Skeletal muscle cell (primary cell): ENCODE data around the gene NID2.
A peak's percentile ranks its signal among the peaks of the same experiment; 100 is the strongest.

Experiments
- DNase-seq: peaks from one replicate; pipeline ENCODE4 v3.0.0-alpha.2; 2010; ENCODE audit warnings: low read depth
- H3K4me3 ChIP-seq: 2 replicates; pipeline ENCODE4 v1.5.1; 2011; ENCODE audit warnings: low read depth, mild to moderate bottlenecking, control low read depth, low read length, moderate library complexity

NID2 gene, protein sequence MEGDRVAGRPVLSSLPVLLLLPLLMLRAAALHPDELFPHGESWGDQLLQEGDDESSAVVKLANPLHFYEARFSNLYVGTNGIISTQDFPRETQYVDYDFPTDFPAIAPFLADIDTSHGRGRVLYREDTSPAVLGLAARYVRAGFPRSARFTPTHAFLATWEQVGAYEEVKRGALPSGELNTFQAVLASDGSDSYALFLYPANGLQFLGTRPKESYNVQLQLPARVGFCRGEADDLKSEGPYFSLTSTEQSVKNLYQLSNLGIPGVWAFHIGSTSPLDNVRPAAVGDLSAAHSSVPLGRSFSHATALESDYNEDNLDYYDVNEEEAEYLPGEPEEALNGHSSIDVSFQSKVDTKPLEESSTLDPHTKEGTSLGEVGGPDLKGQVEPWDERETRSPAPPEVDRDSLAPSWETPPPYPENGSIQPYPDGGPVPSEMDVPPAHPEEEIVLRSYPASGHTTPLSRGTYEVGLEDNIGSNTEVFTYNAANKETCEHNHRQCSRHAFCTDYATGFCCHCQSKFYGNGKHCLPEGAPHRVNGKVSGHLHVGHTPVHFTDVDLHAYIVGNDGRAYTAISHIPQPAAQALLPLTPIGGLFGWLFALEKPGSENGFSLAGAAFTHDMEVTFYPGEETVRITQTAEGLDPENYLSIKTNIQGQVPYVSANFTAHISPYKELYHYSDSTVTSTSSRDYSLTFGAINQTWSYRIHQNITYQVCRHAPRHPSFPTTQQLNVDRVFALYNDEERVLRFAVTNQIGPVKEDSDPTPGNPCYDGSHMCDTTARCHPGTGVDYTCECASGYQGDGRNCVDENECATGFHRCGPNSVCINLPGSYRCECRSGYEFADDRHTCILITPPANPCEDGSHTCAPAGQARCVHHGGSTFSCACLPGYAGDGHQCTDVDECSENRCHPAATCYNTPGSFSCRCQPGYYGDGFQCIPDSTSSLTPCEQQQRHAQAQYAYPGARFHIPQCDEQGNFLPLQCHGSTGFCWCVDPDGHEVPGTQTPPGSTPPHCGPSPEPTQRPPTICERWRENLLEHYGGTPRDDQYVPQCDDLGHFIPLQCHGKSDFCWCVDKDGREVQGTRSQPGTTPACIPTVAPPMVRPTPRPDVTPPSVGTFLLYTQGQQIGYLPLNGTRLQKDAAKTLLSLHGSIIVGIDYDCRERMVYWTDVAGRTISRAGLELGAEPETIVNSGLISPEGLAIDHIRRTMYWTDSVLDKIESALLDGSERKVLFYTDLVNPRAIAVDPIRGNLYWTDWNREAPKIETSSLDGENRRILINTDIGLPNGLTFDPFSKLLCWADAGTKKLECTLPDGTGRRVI (N-terminal part only)

DNA sequence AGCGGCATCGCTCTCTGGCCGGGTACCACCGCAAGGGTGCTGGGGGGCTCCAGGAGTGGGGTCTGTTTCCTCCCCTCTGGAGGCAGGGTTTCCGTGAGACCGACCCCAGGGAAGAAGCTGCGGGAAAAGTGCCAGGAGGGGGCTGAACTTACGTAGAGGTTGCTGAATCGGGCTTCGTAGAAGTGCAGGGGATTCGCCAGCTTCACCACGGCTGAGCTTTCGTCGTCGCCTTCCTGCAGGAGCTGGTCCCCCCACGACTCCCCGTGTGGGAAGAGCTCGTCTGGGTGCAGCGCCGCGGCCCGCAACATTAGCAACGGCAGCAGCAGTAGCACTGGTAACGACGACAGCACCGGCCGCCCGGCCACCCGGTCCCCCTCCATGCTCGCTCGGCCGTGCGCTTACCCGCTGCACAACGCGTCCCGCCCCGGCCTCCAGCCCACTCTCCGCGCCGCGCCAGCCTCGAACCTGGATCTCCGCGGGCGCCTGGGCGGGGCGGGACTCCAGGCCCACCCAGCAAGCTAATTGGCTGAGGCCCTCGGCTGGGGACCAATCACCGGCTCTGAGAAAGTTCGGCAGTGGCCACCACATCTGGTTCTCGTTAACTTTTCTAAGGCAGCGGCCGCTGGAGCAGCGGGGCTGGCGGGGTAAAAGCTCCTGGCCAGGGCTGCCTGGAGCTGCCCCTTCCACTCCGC is at the start of gene NID2:
NID2 (minus strand) TSS at position 445 of the 692 bp plus-strand sequence; CDS start at position 380, 65 bp downstream.
- peak within 1 kb of the TSS; percentile 86 for H3K4me3 ChIP-seq
- DNase-seq: peak; percentile 79

DNA sequence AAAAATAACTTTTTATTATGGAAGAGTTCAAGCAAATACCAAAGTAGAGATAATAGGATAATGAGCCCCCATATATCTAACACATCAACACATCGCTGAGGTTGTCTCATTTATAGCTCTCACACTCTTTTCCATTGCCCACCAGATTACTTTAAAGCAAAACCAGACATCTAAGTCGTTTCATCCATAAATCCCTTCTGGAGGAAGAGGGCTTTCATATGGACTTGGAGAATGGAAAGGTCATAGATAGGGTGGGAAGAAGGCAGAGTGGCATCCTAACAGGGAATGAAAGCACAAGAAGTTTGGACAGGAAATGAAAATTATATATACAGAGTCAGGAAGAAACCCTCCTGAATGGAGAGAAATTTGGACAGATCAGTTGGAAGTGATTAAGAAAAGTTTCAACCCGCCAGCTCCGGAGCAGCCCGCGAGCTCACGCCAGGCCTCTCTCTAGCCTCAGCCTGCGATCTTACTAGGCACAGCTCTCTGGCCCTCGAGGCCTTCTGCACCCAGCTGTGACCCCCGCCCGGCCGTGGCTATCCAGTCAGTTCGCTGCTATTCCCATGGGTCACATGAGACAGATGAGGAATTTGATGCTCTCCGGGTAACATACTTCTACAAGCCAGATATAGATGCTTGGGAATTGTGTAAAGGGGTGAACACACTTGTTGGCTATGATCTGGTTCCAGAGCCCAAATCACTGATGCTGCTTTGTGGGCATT is 48.4 kb upstream of the NID2 start:
- peak; percentile 39 for DNase-seq
- H3K4me3 ChIP-seq: no peak overlapping the region

DNA sequence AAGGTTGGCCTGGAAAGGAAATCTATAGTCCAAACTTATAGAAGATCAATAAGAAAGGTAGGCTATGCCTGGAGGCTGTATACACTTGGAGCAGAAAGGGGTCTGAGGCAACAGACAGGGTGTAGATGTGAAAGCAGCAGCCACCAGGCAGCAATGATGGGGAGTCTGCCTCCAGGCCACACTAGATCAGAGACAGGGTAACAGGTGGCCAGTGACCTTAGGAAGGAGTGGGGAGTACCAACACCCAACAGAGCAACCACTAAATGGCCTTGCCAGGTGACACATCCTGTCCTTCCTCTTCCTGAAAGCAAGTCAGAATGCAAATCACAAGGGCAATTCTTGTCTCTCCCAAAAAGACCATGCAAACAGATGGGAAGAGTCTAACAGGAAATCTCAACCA is 46.4 kb upstream of the NID2 start:
- DNase-seq: no peak
- H3K4me3 ChIP-seq: no peak overlapping the region

DNA sequence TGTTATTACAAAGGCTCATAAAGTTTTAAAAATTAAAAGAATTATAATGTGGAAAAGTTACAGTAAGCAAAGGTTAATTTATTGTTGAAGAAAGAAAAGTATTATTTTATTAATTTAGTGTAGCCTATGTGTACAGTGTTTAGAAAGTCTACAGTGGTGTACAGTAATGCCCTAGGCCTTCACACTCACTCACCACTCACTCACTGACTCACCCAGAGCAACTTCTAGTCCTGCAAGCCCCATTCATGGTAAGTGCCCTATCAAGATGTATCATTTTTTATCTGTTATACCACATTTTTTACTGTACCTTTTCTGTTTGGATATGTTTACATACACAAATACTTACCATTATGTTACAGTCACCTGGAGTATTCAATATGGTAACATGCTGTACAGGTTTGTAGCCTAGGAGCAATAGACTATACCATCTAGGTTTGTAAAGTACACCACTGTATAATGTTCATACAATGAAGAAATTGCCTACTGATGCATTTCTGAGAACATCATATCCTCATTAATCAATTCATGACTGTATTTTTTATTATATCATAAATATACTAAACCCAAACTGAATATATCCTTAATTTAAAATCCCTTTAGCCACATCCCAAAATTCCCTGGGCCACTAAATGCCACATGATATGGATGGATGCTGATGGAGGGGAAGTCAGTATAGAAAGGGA is 43.6 kb upstream of the NID2 start:
- DNase-seq: no peak
- no peak overlapping the region for H3K4me3 ChIP-seq

DNA sequence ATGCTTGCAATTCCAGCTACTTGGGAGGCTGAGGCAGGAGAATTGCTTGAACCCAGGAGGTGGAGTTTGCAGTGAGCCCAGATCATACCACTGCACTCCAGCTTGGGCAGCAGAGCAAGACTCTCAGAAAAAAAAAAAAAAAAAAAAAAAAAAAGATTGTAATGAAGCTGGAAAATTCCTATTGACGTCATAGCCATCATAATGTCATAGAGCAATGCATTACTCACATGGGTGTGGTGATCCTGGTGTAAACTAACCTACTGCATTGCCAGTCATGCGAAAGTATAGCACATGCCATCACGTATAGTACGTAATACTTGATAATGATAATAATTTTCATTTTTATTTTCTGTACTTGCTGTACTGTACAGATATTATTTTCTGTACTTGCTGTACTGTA is 42.7 kb upstream of the NID2 start:
- no peak overlapping the region for H3K4me3 ChIP-seq
- no peak for DNase-seq

DNA sequence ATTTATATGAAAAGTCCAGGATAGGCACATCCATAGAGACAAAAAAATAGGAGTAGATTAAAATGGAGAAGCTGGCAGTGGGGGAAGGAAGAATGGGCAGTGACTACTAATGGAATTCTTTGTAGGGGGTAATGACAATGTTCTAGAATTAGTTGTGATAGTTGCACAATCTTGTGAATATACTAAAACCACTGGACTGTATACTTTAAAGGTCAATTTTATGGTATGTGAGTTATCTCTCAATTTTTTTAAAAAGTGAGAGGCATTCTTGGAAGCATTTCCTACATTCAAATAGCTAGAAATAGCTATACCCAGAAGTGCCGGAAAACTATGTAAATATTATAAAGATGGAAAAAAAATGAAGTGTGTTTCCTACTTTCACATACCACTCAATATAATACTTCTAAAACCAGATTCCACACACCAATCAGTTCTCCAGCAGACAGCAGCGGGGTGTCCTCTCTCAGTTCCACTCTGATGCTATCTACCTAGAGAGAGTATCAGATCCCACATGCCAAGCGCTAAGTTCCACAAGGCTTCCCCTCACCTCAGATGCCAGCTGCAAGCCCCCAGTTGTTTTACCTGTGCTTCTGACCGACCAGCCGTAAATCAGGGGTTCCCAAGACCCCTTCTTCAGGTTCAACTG is 41.7 kb upstream of the NID2 start:
- DNase-seq: peak; percentile 61
- no peak overlapping the region for H3K4me3 ChIP-seq

DNA sequence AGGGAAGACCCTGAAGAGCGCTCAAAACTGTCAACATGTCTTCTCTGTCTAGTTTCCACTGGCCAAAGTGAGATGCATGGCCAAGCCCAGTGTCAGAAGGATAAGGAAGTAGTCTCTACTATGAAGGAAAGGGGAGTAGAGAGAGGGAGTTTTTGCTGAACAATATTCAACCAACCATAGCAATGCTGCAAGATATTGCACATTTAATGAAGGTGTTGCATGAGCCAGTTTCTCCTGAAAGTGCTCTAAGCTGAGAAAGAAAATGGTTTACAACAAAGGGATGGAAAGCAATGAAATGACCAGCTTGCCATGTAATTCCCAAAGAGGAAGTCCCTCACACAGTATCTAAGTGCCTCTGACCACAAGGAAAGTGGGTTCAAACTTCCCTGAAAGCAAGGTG is 40.0 kb upstream of the NID2 start:
- DNase-seq: no peak

DNA sequence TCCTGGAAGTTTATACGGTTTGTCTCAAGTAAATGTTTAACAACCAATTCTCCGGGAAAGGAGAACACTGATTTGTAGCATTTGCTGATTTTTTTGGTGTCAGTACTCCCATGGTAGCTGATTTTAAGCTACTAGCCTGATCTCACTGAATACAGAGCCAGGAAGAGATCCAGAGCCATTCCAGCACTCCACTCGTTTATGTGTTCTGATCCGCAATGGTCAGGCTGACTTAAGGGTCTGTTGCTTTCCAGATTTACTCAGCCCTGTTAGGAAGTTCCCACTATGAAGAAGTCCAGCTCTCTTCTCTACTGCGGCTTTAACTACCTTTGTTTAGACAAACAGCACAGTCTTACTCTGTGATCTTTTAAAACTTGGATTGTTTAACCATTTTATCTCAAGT is 38.0 kb upstream of the NID2 start:
- no peak for DNase-seq
- no peak overlapping the region for H3K4me3 ChIP-seq

More for the DNA sequence above, 40.0 kb upstream of the NID2 start:
- no peak overlapping the region for H3K4me3 ChIP-seq

DNA sequence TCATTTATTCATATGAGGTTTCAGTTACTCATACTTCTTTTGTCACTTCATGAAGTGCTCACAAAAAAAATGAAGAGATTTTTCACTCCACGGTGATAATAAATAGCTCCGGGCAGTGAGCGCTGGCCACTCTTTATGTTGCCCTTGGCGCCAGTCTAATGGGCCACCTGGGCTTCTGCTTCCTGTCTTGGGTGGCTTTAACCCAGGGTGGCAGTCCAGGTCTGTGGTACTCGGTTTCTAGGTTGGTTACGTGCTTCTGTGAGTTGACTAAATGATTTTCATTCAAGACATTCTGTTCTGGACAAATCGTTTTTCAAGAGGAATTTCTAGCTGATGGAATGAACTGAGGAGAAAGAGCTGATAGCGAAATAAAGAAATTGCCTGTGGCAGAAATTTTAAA is 34.6 kb upstream of the NID2 start:
- H3K4me3 ChIP-seq: no peak overlapping the region
- DNase-seq: no peak

DNA sequence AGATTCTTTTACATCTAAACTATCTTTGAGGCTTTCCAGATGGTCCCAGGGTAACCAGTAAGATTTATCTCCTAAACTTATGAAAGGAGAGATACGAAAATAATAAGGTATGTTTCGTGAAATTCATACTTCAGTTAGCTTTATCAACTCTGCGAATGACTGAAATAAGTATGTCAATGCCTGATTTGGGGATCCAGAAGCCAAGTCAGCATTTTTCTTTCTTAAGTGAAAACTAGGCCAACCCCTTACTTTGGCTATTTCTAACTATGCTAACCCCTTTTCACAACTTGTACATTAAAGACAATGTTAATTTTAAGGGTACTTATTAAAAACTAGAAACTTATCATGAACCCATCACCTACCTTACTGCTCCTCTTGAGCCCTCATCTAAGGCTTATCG is 26.9 kb upstream of the NID2 start:
- DNase-seq: no peak
- H3K4me3 ChIP-seq: no peak overlapping the region

DNA sequence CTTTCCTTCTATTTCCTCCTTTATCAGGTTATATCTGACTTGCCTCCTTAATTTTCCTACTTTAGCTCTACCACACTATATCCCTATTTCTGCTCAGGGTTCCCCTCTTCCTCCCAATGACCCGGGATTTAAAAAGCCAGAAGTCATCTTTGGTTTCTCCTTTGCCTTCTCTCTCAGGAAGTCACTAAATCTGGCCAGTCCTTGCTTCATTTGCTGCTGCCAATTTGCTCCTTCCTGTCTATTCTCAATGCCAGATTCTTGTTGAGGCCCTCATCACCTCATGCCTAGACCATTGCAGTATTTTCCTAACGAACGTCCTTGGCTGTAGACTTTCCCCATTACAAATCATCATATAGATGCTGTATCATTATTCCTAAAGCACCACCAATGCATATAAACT is 26.5 kb upstream of the NID2 start:
- no peak overlapping the region for H3K4me3 ChIP-seq
- no peak for DNase-seq

DNA sequence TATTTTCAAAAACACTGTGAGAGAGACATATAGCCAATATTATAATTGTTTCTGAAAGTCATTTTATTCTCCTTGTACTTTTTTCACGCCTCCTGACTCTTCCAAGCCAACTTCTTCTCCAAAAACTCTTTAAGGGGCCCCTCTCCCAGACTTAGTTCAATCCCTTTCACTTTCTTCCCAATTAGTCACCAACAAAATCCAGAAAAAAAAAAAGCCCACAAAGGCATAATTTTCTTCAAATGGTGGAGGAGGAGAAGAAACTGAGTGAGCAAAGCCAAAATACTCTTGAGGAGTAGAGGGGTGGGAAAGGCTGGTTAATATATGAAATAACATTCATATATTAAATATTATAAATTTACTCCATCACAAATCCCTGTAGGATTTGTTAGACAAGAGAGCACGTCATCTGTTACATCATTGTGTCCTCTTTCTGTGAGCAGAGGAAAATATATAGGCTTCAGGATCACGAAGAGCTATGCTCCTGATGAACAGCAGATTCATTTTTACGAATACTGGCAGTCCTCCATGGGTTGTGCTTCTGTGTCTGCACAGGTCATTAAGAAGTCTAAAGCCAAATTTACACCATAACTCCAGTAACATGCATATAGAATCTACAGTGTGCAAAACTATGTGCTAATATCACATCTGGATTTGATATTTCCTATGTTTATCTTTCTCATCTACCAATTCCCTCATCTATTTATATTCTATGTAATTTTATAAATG is 25.9 kb upstream of the NID2 start:
- peak; percentile 74 for DNase-seq
- H3K4me3 ChIP-seq: no peak overlapping the region

DNA sequence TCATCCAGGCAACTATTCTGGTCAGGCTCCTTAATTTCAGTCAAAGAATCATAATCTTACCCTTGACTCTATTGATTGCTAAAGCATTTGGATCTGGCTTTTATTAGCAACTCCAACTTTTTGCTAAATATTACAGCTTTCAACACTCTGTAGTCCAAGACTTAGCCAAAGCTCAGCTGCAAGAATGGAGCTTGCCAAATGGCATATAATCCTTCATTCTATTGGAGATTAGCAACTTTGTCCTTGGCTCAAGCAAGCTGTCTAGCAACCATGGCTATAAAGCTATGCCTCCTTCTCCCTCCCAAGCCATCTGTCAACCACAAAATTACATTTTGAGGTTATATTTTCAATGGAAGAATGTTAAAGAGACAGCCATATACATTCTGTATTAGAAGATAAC is 23.1 kb upstream of the NID2 start:
- no peak for DNase-seq

DNA sequence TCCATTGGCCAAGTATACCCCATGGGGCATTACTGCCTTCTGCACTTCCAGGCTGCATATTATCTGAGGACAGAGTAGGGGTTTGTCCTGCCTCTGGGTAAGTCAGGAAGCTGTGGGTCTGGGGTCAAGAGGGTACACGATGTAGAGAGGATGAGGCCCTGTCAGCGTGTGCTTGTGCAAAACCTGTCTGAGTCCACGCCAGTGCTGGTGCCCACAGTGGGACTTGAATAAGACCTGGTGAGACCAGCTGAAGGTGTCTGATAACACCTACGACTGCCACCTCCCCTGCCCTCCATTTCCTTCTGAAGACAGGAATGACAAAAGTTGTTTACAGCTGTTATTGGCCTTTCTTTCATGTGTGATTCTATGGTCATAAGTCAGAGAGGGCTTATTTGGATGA is 22.1 kb upstream of the NID2 start:
- H3K4me3 ChIP-seq: no peak overlapping the region
- DNase-seq: no peak

More for the DNA sequence above, 23.1 kb upstream of the NID2 start:
- no peak overlapping the region for H3K4me3 ChIP-seq

DNA sequence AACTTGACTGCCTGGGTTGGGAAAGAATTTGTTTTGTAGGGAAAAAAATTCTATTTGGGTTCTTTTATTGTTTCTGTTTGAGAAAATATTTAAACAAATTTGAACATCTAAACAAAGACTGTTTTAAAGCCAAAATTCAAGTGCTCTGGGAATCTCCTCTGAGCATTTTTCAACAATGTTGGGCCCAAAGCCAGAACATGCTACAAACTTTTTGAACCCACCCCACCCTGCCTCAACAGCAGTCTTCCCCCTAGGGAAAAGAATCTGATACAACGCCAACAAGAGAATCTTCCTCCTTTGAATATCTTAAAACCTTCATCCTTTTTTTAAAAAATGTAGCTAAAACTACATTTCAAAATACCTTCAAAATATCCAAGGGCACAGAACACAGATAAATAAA is 20.4 kb upstream of the NID2 start:
- no peak for DNase-seq

DNA sequence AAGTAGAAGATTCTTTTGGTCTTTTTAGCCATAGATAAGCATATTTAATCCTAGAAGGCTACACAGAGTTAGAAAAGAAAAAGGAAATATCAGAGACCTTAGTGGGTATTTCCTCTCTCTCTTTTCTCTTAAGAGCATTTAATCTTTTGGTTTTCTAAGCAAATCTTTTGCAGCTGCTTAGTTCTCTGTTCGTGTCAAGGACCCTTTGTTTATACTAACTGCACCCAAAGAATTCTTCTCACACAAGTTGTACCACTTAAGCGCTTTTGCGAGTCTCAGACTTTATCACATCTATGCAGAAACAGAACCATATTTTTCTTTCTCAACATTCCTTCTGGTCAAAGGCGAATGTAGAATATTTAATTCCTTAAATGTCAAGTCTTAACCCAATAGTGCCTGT is 17.9 kb upstream of the NID2 start:
- DNase-seq: no peak
- H3K4me3 ChIP-seq: no peak overlapping the region

More for the DNA sequence above, 20.4 kb upstream of the NID2 start:
- H3K4me3 ChIP-seq: no peak overlapping the region

DNA sequence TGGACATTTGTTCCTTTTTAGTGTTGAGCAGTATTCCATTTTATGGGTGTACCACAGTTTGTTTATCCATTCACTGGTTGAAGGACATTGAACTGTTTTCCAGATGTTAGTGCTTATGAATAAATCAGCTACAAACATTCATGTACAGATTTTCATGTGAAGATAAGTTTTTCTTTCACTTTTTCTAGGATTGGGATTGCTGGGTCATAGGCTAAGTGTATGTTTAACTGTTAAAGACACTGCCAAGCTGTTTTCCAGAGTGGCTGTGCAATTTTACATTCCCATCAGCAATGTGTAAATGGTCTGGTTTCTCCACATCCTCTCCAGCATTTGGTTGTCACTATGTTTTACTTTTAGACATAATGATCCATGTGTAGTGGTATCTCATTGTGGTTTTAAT is 14.0 kb upstream of the NID2 start:
- no peak overlapping the region for H3K4me3 ChIP-seq
- DNase-seq: no peak
